Left renal pelvis (tissue), 4 donors: ENCODE results near the gene C3orf33. TPM values are rescaled to one million over a fixed set of nuclear protein-coding genes. Genes with fewer than 3 reads are reported as not detected.
A peak's percentile ranks its signal among the peaks of the same experiment; 100 is the strongest.
"Not testable (repeated sequence)": the region's sequence is repeated elsewhere in the genome, so short reads cannot be mapped to it uniquely, and the experiment has no call there.

Experiments used
- DNase-seq, 4 donors: peaks; one replicate each; pipeline ENCODE4 v3.0.0-alpha.2; 2013; ENCODE audit warnings: low read depth in 4 of 4, low spot score in 3 of 4
- polyA plus RNA-seq, 4 donors: library from polyadenylated mRNA; unstranded; fragments of 120-200 nt; gene quantifications; one replicate each; pipeline ENCODE4 v1.2.1, GENCODE V29; 2013; ENCODE audit not compliant: insufficient read length in 4 of 4

The C3orf33 gene
- 10 to 100 TPM in 3 of 4 donors, 1 to 10 TPM in 1; 6.9 to 11.7 (median 11.1) TPM for polyA plus RNA-seq

GRCh38 chr3:155805802-155806618 is at the start of gene C3orf33:
TSS of gene C3orf33 (minus strand) at chr3:155806278. CDS start at chr3:155806252, 26 bp downstream.
- DNase-seq, result peak; percentile 47 to 52 (median 50)

- DNase-seq, result peak; percentile 97 to 98 (median 98)
Observed at GRCh38 chr3:155854141-155854940, 48.3 kb upstream of the C3orf33 start, which contains the start of gene SLC33A1. TSS of gene SLC33A1 (minus strand) at chr3:155854427. CDS start at chr3:155853997, 430 bp downstream.

- DNase-seq, result peak in 1 of 4 donors; percentile 7
Observed at GRCh38 chr3:155853214-155854140, 47.4 kb upstream of the C3orf33 start.

GRCh38 chr3:155852341-155852740 is 46.3 kb upstream of the C3orf33 start:
- no peak for DNase-seq

- DNase-seq, result not testable (repeated sequence)
Observed at GRCh38 chr3:155849404-155849803, 43.3 kb upstream of the C3orf33 start.

GRCh38 chr3:155847993-155848392 is 41.9 kb upstream of the C3orf33 start:
- no peak for DNase-seq

GRCh38 chr3:155846119-155846518 is 40.0 kb upstream of the C3orf33 start:
- no peak for DNase-seq

GRCh38 chr3:155843569-155843968 is 37.5 kb upstream of the C3orf33 start:
- DNase-seq, result no peak

- no peak for DNase-seq
Observed at GRCh38 chr3:155835341-155836071, 29.4 kb upstream of the C3orf33 start.

GRCh38 chr3:155828490-155829098 is 22.5 kb upstream of the C3orf33 start:
- DNase-seq, result not testable (repeated sequence)

- DNase-seq, result no peak
Observed at GRCh38 chr3:155815030-155815545, 9.0 kb upstream of the C3orf33 start.

GRCh38 chr3:155813224-155813623 is 7.1 kb upstream of the C3orf33 start:
- DNase-seq, result not testable (repeated sequence)

GRCh38 chr3:155809181-155809580 is 3.1 kb upstream of the C3orf33 start:
- no peak for DNase-seq

GRCh38 chr3:155807823-155808222 is 1.7 kb upstream of the C3orf33 start:
- DNase-seq, result no peak

GRCh38 chr3:155805204-155805801 is 775 bp downstream of the C3orf33 start:
- no peak for DNase-seq

- DNase-seq, result no peak
Observed at GRCh38 chr3:155804323-155804722, 1.8 kb downstream of the C3orf33 start.

- no peak for DNase-seq
Observed at GRCh38 chr3:155792532-155792931, 13.5 kb downstream of the C3orf33 start.

- no peak for DNase-seq
Observed at GRCh38 chr3:155791190-155791589, 14.9 kb downstream of the C3orf33 start.
